GM18502 (cell line): ENCODE results near the gene KRTAP3-1.
"Not testable (repeated sequence)": the region's sequence is repeated elsewhere in the genome, so short reads cannot be mapped to it uniquely, and the experiment has no call there.

Experiments
- ATAC-seq: cut with Tn5 transposase; IDR thresholded peaks from one replicate; pipeline ENCODE4 v1.9.1; 2021; ENCODE audit warnings: mild to moderate bottlenecking; ENCODE audit not compliant: unreplicated experiment, poor library complexity

Gene KRTAP3-1

DNA sequence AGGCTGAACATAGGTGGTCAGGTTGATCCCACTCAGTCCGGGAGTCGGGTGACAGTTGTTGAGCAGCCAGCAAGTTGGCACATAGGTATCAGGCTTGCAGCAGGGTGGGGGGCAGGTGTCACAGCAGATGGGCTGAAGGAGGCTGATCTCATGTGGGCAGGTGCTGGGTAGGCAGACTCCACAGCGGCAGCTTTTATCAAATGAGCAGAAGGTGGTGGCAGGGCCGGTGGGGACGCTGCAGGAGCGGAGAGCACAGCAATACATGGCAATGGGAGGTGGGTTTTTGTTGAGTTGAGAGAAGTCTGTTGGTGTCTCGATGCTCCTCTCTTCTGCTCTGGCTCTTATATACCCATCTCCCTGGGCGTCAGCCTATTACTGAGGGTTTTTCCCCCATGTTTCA is at the start of gene KRTAP3-1:
Gene KRTAP3-1 (minus strand): TSS at position 318 of the 400 bp plus-strand sequence. CDS start 54 bp downstream, at position 264.
- ATAC-seq: no peak

DNA sequence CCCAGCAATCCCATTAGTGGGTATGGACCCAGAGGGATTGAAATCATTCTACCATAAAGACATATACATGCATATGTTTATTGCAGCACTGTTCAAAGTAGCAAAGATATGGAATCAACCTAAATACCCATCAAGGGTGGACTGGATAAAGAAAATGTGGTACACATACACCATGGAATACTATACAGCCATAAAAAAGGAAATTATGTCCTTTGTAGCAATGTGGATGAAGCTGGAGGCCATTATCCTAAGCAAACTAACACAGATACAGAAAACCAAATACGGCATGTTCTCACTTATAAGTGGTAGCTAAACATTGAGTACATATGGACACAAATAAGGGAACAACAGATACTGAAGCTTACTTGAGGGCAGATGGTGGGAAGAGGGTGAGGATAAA is 48.6 kb upstream of the KRTAP3-1 start:
- no peak for ATAC-seq

DNA sequence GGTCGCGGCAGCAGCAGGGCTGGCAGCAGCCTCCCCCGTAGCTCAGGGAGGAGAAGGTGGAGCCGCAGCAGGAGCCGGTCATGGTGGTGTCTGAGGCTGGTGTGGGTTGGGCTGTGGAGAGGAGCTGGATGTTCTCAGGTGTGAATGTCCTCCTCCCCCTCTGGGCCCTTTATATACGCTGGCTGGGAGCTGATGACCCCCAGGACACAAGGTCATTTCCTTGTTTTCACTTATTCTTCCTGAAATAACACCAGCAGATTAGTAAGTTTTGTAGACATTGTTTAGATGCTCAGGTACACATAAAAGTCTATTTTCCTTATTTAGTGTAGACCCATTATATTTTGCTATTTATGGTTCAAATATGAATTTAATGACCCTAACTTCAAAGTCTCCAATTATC is 46.2 kb upstream of the KRTAP3-1 start, which contains the start of gene KRTAP2-2:
Gene KRTAP2-2 (minus strand): TSS at position 101 of the 400 bp plus-strand sequence. CDS start 19 bp downstream, at position 82.
- not testable (repeated sequence) for ATAC-seq

DNA sequence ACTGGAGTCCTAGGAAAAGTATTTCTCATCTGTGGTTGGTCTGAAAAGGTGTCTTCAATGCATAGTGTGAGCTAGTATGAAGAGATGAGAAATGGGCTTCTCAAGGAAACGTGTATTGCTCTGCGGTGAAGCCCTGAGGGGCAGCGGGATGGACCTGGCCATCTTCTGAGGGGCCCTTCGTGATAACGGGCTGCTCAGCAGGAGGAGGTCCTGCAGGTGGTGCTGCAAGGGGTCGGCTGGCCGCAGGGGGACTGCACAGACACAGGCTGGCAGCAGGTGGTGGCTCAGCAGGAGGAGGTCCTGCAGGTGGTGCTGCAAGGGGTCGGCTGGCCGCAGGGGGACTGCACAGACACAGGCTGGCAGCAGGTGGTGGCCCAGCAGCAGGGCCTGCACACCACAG is 45.6 kb upstream of the KRTAP3-1 start:
- ATAC-seq: not testable (repeated sequence)

DNA sequence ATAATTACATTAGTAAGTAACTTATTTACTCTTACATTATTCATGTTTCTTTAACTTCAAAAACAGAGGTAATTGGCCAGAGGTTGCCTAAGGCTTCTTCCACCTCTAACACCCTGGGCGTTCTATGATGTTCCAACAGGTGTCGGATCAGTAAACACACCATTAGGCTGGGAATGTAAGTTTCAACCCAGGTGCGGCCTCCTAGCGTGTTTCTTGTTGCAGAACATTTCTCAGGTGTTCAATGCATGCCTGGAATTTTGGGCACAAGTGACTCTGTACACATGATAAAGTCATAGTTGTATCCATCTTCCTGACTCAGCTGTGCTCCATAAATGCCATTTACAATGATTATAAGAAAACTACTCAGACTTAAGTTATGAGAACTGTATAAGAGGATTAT is 45.1 kb upstream of the KRTAP3-1 start:
- no peak for ATAC-seq

DNA sequence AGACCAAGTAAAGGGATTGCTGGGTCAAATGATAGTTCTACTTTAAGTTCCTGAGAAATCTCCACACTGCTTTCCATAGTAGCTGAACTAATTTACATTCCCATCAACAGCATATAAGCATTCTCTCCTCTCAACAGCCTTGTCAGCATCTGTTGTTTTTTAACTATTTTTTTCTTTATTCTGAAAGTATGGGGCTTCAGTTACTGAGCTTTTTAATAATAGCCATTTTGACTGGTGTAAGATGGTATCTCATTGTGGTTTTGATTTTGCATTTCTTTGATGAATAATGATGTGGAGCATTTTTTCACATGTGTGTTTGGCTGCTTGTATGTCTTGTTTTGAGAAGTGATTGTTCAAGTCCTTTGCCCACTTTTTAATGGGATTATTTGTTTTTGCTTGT is 43.6 kb upstream of the KRTAP3-1 start:
- no peak for ATAC-seq

DNA sequence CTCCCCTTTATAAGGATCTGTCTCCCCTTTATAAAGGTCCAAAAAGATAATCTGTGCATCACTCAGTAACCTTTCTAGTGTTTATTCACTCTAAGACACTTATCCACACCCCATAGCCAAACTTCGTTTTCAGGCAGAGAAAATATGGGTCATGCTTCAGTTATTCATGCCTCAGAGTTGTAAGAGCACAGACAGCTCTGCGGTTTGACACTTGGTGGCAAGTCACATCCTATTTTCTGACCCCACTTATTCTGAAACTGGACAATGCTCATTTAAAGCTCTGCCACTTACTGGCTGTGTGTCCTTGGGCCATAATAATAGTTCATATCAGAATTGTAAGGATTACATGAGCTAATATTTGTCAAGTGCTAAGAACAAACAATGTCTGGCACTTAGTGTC is 40.2 kb upstream of the KRTAP3-1 start:
- no peak for ATAC-seq

DNA sequence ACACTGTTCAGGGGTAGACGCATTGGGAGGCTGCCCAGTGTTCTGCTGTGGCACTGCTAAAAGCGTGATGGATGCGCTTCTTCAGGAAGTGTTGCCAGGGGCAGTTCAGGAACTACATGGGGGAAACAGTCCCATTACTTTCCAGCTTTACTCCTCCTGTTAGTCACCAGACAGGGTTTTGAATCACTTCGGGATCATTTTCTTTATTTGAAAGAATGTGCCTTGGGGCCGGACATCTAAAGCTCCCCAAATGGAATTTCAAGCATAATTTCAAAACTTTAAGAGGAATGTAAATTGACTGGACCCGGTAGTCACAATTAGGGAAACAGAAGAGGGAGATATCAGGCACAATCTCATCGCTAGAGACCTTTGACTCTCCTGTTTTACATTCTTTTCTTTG is 39.5 kb upstream of the KRTAP3-1 start:
- ATAC-seq: no peak

DNA sequence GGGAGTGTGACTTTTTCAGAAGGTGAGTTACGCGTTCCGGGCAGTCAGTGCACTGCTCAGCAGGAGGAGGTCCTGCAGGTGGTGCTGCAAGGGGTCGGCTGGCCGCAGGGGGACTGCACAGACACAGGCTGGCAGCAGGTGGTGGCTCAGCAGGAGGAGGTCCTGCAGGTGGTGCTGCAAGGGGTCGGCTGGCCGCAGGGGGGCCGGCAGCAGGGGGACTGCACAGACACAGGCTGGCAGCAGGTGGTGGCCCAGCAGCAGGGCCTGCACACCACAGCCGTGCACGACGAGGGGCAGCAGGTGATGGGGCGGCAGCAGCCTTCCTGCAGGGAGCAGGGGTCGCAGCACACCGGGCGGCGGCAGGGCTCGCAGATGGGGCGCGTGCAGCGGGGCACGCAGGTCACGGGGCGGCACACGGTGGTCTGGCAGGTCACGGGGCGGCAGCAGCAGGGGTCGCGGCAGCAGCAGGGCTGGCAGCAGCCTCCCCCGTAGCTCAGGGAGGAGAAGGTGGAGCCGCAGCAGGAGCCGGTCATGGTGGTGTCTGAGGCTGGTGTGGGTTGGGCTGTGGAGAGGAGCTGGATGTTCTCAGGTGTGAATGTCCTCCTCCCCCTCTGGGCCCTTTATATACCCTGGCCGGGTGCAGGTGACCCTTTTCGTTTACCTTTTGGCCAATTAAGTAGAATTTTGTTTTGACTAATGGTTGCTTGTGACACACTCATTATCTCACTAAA is 38.0 kb upstream of the KRTAP3-1 start, which contains the start of gene KRTAP2-1:
Gene KRTAP2-1 (minus strand): TSS at position 582 of the 731 bp plus-strand sequence. CDS start 49 bp downstream, at position 533.
- not testable (repeated sequence) for ATAC-seq

DNA sequence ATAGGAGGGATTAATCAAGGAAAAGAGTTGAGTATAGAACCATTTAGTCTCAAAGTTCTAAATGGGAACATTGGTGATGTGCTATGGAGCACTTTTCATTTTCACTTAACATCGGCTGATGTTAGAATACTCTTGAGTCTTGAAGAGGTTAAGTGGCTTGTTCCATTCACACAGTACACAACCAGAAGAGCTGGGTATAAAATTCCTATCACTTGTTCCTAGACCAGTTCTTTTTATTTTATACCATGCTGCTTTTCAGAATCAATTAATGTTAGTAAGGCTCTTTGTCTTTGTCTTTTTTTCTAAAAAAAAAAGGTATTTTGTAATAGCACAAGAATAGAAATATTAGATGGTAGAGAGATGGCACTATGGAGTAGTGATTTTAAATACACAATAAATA is 34.0 kb upstream of the KRTAP3-1 start:
- no peak for ATAC-seq

DNA sequence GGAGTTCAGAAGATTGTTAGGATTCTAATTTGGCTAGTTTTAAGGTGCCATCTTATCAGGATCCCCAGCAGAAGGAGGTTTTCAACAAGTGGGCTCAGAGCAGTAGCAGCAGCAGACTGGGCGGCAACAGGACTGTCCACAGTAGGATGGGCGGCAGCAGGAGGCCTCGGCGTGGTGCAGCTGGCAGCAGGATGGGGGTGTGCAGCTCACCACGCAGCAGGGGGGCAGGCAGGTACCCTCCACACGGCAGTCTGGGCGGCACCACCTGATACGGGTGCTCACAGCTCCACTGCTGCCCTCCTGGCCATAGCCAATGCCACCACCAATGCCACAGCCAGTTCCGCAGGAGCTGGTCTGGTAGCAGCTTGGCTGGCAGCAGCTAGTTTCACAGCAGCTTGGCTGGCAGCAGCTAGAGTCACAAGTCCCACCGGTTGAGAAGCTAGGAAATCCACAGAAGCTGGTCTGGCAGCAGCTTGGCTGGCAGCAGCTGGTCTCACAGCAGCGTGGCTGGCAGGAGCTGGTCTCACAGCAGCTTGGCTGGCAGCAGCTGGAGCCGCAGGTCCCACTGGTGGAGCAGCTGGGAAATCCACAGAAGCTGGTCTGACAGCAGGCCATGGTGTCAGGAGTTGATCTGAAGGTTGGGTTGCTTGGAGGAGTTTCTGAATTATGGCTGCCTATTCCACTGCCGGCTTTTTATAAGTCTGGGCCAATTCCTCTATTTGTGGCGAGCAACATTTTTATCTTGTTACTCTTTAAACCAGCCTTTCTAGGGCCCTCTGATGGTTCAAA is 32.0 kb upstream of the KRTAP3-1 start, which contains the start of gene KRTAP1-1:
Gene KRTAP1-1 (minus strand): TSS at position 668 of the 789 bp plus-strand sequence. CDS start 53 bp downstream, at position 615.
- ATAC-seq: not testable (repeated sequence)

DNA sequence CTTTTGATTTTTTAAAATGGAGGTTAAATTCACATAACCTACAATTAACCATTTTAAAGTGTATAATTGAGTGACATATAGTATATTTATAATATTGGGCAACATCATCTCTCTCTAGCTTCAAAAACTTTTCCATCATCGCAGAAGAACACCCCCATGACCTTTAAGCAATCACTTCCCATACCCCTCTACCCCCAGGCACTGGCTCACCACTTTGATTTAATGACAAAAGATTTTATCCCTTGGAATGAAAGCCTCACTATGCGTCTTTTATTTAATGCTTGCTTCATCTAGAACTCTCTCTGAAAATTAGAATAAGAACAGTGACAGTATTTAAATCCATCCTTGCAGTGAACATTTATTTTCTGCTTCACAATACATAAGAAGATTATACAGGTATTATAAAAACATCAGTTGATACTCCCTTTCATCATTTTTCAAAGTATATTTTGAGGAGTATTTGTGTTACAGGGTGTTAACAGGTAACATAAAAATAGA is 29.0 kb upstream of the KRTAP3-1 start:
- ATAC-seq: no peak

DNA sequence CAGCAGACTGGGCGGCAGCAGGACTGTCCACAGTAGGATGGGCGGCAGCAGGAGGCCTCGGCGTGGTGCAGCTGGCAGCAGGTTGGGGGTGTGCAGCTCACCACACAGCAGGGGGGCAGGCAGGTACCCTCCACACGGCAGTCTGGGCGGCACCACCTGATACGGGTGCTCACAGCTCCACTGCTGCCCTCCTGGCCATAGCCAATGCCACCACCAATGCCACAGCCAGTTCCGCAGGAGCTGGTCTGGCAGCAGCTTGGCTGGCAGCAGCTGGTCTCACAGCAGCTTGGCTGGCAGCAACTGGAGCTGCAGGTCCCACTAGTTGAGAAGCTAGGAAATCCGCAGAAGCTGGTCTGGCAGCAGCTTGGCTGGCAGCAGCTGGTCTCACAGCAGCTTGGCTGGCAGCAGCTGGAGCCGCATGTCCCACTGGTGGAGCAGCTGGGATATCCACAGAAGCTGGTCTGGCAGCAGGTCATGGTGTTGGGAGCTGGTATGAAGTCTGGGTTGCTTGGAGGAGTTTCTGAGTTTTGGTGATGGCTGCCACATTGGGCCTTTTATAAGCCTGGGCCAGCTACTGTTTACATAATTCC is 25.5 kb upstream of the KRTAP3-1 start, which contains the start of gene KRTAP1-3:
Gene KRTAP1-3 (minus strand): TSS at position 529 of the 590 bp plus-strand sequence. CDS start 53 bp downstream, at position 476.
- ATAC-seq: not testable (repeated sequence)

DNA sequence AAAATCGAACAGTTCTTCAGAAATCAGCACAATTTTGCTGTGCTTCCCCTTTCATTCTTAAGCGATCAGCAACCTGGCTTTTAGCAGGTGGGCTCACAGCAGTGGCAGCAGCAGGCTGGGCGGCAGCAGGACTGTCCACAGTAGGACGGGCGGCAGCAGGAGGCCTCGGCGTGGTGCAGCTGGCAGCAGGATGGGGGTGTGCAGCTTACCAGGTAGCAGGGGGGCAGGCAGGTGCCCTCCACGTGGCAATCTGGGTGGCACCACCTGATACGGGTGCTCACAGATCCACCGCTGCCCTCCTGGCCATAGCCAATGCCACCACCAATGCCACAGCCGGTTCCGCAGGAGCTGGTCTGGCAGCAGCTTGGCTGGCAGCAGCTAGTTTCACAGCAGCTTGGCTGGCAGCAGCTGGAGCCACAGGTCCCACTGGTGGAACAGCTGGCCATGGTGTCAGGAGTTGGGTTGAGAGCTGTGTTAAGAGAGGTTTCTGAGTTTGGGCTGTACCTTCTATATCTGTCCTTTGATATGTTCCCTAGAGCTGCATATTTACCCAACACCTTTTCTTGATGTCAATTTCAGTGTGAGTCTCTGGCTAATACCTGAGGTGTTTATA is 20.8 kb upstream of the KRTAP3-1 start, which contains the start of gene KRTAP1-4:
Gene KRTAP1-4 (minus strand): TSS at position 563 of the 613 bp plus-strand sequence. CDS start 117 bp downstream, at position 446.
- no peak for ATAC-seq

DNA sequence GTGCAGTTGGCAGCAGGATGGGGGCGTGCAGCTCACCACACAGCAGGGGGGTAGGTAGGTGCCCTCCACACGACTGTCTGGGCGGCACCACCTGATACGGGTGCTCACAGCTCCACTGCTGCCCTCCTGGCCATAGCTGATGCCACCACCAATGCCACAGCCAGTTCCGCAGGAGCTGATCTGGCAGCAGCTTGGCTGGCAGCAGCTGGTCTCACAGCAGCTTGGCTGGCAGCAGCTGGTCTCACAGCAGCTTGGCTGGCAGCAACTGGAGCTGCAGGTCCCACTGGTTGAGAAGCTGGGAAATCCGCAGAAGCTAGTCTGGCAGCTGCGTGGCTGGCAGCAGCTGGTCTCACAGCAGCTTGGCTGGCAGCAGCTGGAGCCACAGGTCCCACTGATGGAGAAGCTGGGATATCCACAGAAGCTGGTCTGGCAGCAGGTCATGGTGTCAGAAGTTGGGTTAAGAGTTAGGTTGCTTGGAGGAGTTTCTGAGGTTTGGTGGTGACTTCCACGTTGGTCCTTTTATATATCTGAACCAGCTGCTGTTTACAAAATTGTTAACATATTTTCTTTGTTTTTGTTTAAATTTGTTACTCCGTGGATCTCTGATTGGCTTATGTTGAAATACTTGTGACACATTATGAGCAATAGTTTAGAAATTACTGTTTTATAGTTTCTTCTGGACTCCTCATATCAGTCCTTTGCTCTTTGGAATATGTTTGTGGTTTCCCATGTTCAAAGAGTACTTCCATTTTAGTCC is 18.0 kb upstream of the KRTAP3-1 start, which contains the start of gene KRTAP1-5:
Gene KRTAP1-5 (minus strand): TSS at position 494 of the 757 bp plus-strand sequence. CDS start 53 bp downstream, at position 441.
- no peak for ATAC-seq

DNA sequence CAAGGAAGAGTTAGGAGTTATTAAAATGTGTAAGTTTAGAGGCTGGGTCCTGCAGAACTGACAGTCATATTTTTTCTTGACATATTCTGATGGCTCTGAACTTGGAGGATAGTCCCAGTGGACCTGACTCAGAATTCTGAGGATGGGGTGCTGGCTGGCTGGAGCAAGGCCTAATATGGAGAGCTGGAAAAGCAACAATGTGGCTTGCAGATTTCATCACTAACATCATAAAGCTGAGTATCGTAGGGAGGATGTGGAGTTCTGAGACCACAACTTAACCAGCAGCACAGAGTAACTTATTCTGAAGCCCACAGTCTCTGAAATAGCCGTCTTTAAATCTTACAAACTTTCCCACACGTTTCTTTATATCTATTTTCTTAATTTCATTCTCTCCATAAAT is 15.8 kb upstream of the KRTAP3-1 start:
- no peak for ATAC-seq

DNA sequence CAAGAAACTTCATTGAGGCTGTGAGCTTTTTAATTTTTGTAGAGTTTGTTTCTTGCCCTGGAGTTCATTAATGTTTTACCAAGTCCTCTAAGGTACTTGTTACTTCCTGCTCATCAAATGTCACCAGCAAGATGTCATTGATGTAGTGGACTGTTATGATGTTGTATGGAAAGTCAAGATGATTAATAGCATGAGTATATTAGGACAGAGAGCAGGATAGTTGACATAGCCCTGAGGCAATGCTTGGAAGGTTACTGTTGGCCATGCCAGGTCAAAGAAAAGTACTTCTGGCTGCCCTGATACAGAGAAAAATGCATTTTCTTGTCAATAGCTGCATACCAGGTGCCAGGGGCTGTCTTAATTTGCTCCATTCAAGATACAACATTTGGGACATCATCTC is 11.4 kb upstream of the KRTAP3-1 start:
- ATAC-seq: no peak

DNA sequence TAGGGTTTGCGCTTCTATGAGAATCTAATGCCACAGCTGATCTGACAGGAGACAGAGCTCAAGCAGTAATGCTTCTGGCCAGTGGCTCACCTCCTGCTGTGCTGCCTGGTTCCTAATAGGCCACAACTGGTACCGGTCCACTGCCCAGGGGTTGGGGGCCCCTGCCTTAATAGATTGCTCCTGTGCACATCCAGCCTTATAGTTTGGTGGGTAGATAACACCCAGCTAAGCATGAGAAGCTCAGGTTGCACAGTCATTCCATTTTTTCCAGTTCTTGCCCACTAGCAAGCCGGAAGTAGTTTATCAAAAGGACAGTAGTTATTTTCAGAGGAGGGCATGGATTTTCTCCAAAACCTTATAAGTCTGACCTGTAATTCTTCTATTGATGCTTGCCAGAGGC is 10.5 kb upstream of the KRTAP3-1 start:
- no peak for ATAC-seq

DNA sequence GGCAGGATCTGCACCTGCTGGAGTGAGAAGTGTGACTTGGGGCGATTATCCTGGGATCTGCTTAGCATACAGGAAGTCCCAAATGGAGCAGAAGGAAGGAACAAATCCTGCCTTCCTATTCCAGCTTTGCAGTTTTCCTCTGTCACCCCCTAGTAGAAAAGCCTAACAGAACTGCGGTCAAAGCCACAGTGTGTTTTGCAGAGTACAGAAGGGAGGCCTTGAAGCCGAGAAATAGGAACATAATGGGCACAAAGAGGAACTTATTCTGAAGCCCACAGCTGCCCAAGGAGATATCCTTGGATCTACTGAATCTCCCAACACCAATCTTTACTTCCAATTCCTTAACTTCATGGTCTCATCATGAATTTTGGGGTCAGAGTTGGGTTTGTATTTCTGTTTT is 9.6 kb upstream of the KRTAP3-1 start:
- no peak for ATAC-seq
